ENCODE results near the gene EMID1.

EMID1 gene

DNA sequence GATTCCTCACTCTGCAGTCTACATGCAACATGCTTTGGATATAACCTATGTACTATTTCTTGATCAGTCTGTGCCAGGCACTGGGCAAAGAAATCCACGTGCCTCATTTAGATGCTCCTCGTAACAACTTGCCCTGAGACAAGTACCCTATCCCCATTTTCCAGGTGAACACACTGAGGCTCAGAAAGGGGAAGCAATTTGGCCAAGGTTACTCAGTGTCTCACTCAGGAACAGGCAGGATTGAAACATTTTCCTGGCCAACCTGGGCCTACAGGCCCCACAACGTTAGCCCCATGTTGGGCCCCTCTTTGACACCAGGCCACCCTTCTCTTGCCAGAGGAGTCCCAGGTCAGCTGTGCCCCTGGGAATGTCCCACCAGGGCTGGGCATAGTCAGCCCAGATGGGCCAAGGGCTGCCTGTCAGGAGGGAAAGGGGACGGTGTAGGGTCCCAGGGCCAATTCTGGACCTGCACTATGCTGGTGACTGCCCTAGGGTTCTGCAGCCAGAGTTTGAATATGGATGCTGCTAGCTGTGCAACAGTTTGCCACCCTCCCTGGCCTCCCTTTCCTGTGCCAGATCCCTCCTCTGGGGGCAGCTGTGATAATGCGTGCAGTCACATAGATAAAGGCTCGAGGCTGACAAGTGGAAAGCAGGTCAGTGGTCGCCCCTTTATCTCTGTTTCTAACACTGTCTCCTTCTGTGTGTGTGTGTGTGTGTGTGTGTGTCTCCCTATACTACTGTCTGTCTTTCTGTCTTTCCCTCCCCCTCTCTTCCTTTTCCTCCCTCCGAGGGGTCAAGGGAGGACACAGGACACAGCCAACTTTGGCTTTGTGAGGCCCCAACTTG lies 10.4 kb upstream of the EMID1 start:
- no peak for DNase-seq

DNA sequence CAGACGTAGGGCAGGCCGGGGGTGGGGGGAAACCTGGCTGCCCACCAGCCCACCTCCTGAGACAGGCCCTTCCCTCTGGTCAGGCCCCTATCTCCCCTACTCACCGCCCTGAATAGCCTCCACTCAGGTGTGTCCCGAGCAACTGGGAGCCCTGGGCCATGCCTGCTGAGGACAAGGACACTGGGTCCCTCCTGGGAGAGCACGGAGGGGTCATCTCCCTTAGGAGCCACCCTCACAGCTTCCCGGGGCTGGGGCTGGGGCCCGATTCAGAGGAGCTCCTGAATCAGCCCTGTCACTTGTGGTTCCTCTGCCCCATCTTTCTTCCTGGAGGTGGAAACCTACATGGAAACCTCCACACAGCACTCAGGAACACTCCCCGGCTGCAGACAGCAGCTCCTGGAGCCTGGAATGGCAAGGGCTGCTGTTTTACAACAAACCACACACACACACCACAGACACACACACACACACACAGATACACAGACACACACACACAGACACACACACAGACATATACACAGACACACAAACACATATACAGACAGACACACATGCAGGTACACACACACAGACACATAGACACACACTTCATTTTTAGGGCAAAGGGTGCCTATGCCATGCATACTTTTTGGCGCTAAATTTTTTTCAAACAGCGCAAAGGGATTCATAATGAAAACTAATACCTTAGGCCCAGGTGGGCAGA lies 9.6 kb upstream of the EMID1 start:
- DNase-seq = no peak

- no peak for DNase-seq
Observed at GRCh38 chr22:29197096-29197495, 8.6 kb upstream of the EMID1 start.

GRCh38 chr22:29198240-29198639 lies 7.5 kb upstream of the EMID1 start:
- no peak for DNase-seq

- no peak for DNase-seq
Observed at GRCh38 chr22:29199702-29200400, 5.8 kb upstream of the EMID1 start.

GRCh38 chr22:29200901-29201300 lies 4.8 kb upstream of the EMID1 start:
- DNase-seq = no peak

- no peak for DNase-seq
Observed at GRCh38 chr22:29201782-29202181, 3.9 kb upstream of the EMID1 start.

- peak; percentile 35 for DNase-seq
Observed at GRCh38 chr22:29202212-29203192, 3.2 kb upstream of the EMID1 start.

- no peak for DNase-seq
Observed at GRCh38 chr22:29203488-29204454, 1.9 kb upstream of the EMID1 start.

DNA sequence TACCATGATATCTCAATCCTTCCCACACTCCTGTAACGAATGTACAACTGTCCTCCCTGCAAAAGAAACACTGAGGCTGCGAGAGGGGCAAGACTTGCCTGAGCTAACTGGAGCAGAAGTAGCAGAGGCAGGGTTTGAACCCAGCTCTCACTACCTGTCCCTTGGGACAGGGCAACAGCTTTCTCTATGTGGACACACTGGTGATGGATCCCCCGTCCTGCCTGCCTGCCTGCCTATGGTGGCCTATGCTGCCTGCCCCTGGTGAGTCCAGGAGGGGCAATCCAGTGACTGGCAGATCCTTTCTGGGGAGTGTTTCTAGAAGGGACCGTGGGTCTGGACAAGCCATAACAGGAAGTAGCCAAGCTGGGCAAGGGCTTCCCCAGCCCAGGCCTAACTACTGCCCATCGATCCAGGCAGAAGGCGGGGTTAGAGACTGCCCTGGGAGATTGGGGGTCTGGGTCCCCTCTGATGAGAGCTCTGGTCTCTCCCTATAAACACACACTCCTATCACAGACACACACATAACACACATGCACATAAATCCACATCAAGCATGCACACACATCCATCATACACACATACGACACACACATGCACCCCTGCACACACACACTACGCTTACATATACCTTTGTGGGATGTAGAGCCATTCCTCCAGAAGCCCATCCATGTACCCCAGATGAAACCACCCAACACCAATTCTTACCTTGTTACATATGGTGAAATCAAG lies 1.1 kb upstream of the EMID1 start:
- no peak for DNase-seq

- no peak for DNase-seq
Observed at GRCh38 chr22:29205252-29205593, 473 bp upstream of the EMID1 start.

DNA sequence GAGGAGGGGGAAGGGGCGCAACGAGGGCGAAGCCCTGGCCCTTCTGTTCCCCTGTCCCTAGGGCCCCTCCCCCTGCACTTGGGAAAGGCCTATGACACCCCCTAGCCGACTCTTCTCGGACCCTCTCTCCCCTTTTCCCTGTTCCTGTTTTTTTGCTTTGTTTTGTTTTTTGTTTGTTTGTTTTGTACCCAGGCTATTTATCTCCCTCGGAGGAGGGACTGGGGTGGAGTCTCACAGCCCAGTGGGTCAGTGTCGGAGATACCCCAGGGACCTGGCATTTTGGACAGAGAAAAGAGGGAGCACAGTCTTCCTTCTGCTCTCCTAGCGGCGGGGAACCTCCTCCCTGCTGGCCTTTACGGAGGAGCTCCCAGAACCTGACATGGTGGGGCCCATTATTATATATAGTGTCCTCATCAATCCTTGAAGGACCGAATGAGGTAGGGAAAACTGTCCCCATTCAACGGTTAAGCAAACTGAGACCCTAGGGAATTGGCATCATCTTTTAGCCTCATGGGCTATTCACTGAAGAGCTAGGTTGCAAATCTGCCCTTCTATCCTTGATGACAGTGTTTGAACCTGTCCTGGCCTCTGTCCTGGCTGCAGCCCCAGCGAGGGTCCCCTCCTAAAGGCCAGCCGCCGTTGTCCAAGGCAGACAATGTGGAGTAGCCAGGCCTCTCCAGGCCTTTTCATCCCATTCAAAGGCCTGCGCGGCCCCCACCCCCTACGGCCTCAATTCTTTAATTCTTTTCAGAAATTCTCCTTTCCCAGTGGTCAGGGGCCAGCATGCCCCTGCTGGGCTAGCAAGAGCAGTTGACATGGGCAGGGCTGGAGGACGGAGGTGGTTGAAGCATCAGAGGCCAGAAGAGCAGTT lies 911 bp downstream of the EMID1 start:
- no peak for DNase-seq

- no peak for DNase-seq
Observed at GRCh38 chr22:29207243-29207550, 1.5 kb downstream of the EMID1 start.

DNA sequence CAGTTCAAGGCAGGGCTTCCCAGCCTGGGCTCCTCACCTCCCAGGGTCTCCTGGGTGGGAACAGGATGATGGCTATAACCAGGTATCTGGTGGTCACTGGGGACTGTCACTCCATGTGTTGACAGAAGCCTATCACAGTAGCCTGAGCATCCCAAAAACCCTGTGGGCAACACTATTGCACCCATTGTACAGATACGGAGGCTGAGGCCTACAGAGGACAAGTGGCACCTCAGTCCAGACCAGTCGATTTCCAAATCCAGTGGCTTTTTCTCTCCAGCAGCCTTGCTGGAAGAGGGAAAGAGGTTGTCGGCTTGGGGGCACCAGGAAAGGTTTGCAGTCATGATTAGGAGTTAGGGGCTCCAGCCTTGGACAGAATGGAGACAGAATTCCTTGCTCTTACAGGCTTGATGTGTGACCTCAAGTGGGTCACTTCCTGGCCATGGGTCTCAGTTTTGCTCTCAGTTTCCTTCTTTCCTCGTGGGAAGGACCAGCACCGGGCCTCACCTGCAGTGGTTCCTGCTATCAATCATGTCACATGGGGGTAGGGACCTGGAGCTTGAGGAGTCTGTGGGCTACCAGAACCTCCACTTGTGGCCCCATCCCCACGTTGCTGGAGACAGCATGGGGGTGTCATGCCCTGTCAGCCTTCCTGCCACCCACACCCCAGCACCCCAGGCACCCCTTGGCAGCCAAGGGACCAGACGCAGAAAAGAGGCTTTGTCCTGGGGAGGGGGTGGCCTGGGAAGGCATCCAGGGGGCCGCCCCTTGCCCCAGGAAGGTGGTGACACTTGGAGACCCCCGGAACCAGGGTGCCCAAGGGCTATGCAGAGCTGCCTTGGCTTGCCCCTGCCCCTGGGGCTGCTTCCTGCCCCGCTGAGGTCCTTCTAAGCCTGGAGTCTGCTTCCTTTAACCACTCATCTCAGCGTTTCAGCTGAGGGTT lies 2.1 kb downstream of the EMID1 start:
- no peak for DNase-seq

DNA sequence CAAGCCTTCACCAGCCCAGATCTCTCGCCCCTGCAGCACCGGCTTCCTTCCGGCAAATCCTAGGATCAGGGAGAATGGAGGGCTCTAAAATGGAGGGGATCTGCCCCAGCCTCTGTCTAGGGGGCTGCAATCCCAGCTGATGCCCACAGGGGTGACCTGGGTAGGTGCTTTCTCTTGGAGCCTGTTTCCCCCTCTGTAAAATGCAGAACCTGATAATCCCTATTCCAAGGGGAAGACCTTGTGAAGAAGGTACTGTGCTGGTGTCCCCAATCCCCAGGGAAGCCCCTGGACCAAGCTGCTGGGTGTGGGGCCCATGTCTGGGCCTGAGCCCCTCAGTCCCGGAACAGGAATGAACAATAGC lies 2.8 kb downstream of the EMID1 start:
- DNase-seq = no peak

- no peak for DNase-seq
Observed at GRCh38 chr22:29208879-29209623, 3.4 kb downstream of the EMID1 start.

- no peak for DNase-seq
Observed at GRCh38 chr22:29209624-29209929, 3.9 kb downstream of the EMID1 start.

DNA sequence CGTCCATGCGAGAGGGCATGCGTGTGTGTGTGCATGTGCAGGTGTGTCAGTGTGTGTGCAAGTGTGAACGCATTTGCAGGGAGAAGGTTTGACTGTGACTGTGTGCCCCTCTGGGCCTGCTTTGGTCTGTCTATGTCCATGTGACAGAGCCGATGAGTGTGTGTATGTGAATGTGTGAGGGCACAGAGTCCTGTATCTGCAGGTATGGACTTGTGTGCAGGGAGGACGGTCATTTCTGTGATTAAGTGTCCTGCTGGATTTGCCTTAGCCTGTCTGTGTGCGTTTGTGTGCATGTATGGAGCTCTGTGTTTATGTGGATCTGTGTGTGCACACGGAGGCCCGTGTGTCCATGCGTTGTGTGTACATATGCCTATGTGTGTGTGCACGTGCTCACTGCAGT lies 5.4 kb downstream of the EMID1 start:
- no peak for DNase-seq

Data from CD4-positive, alpha-beta T cell treated with Interleukin-4 for 4 hours (primary cell).